GM23338 (cell line): ENCODE data around the gene PHC2. TPM values are rescaled to one million over a fixed set of nuclear protein-coding genes. Genes with fewer than 3 reads are reported as not detected.

Experiments used
- ATAC-seq: fragments of 200-7000 bp; cut with Tn5 transposase; 3 replicates; pipeline ENCODE4 v1.9.1; 2020
- DNase-seq: peaks from one replicate; pipeline ENCODE4 v3.0.0-alpha.2; 2015; ENCODE audit warnings: low spot score
- H2AFZ ChIP-seq: fragments of 200-600 bp; sonication (generic); 2 replicates; pipeline ENCODE4 v1.8.0; 2016; ENCODE audit warnings: antibody characterized with exemption, mild to moderate bottlenecking, moderate library complexity
- H3F3A ChIP-seq: fragments of 200-600 bp; sonication (generic); replicated peaks from 2 replicates; pipeline ENCODE4 v1.8.0; 2017; ENCODE audit warnings: antibody characterized with exemption, mixed run types, low read depth
- H3K27ac ChIP-seq: fragments of 200-600 bp; sonication (generic); 2 replicates; pipeline ENCODE4 v1.6.1; 2016; ENCODE audit warnings: low read depth
- H3K27me3 ChIP-seq: fragments of 200-600 bp; sonication (generic); 2 replicates; pipeline ENCODE4 v1.8.0; 2016; ENCODE audit warnings: mild to moderate bottlenecking, mixed run types, moderate library complexity; ENCODE audit not compliant: insufficient read depth
- H3K36me3 ChIP-seq: fragments of 200-600 bp; sonication (generic); 2 replicates; pipeline ENCODE4 v1.8.0; 2016; ENCODE audit warnings: mild to moderate bottlenecking; ENCODE audit not compliant: insufficient read depth
- H3K4me1 ChIP-seq: fragments of 200-600 bp; sonication (generic); 2 replicates; pipeline ENCODE4 v1.8.0; 2016; ENCODE audit warnings: mild to moderate bottlenecking, moderate library complexity; ENCODE audit not compliant: insufficient read depth
- H3K4me2 ChIP-seq: fragments of 200-600 bp; sonication (generic); 2 replicates; pipeline ENCODE4 v1.7.1; 2017; ENCODE audit warnings: mixed run types
- H3K4me3 ChIP-seq: fragments of 200-600 bp; sonication (generic); 2 replicates; pipeline ENCODE4 v1.6.1; 2016; ENCODE audit warnings: mixed run types
- H3K79me2 ChIP-seq: fragments of 200-600 bp; sonication (generic); replicated peaks from 2 replicates; pipeline ENCODE4 v1.8.0; 2017; ENCODE audit warnings: mild to moderate bottlenecking; ENCODE audit not compliant: insufficient read depth
- H3K9me2 ChIP-seq: fragments of 200-600 bp; sonication (generic); 2 replicates; pipeline ENCODE4 v1.8.0; 2017; ENCODE audit not compliant: insufficient read depth
- H4K20me1 ChIP-seq: fragments of 200-600 bp; sonication (generic); replicated peaks from 2 replicates; pipeline ENCODE4 v1.8.0; 2017; ENCODE audit warnings: mild to moderate bottlenecking; ENCODE audit not compliant: insufficient read depth
- H3K27ac Mint-ChIP-seq: 2 replicates; pipeline ENCODE4 v1.8.0; 2020; ENCODE audit warnings: inconsistent platforms, mild to moderate bottlenecking, moderate library complexity, mixed read lengths
- H3K27me3 Mint-ChIP-seq: 3 replicates; pipeline ENCODE4 v1.8.0; 2022; ENCODE audit warnings: low read depth, mild to moderate bottlenecking, moderate library complexity, mixed read lengths, inconsistent platforms; ENCODE audit not compliant: insufficient read depth, poor library complexity
- H3K36me3 Mint-ChIP-seq: 3 replicates; pipeline ENCODE4 v1.8.0; 2021; ENCODE audit warnings: low read depth, mild to moderate bottlenecking, inconsistent platforms, moderate library complexity, mixed read lengths
- H3K4me1 Mint-ChIP-seq: 3 replicates; pipeline ENCODE4 v1.8.0; 2020; ENCODE audit warnings: mild to moderate bottlenecking, inconsistent platforms, mixed read lengths
- H3K4me3 Mint-ChIP-seq: 3 replicates; pipeline ENCODE4 v1.8.0; 2021; ENCODE audit warnings: moderate library complexity, mild to moderate bottlenecking, inconsistent platforms, mixed read lengths
- H3K9me3 Mint-ChIP-seq: 3 replicates; pipeline ENCODE4 v1.8.0; 2020; ENCODE audit warnings: moderate library complexity, mild to moderate bottlenecking, inconsistent platforms, mixed read lengths
- CREB1 ChIP-seq: fragments of 250-450 bp; sonication (Bioruptor Pico); IDR thresholded peaks from 2 replicates; pipeline ENCODE4 v1.5.0; 2020; ENCODE audit warnings: low read depth, mild to moderate bottlenecking, moderate library complexity
- CTCF ChIP-seq, 2 experiments: fragments of 200-600 bp in 1 of 2; sonication (generic) in 1 of 2; conservative IDR thresholded peaks; 2 replicates each; pipeline versions ENCODE4 v1.5.1 to v1.6.1; 2016 to 2017; ENCODE audit warnings: antibody characterized with exemption in 2 of 2, low read depth in 2 of 2, mild to moderate bottlenecking in 2 of 2, moderate library complexity in 1 of 2
- ETS1 ChIP-seq: IDR thresholded peaks from 2 replicates; pipeline ENCODE4 v1.6.1; 2016; ENCODE audit warnings: antibody characterized with exemption
- EZH2phosphoT487 ChIP-seq: fragments of 200-600 bp; sonication (generic); IDR thresholded peaks from one replicate; pipeline ENCODE4 v1.8.1; 2018; ENCODE audit warnings: antibody characterized with exemption; ENCODE audit not compliant: unreplicated experiment
- JUNB ChIP-seq: IDR thresholded peaks from one replicate; pipeline ENCODE4 v1.6.1; 2016; ENCODE audit warnings: antibody characterized with exemption; ENCODE audit not compliant: unreplicated experiment
- NANOG ChIP-seq: IDR thresholded peaks from 2 replicates; pipeline ENCODE4 v1.6.1; 2016; ENCODE audit warnings: antibody characterized with exemption, borderline replicate concordance
- REST ChIP-seq: IDR thresholded peaks from one replicate; pipeline ENCODE4 v1.6.1; 2018; ENCODE audit warnings: antibody characterized with exemption; ENCODE audit not compliant: unreplicated experiment
- STAT1 ChIP-seq: IDR thresholded peaks from one replicate; pipeline ENCODE4 v1.6.1; 2016; ENCODE audit warnings: antibody characterized with exemption; ENCODE audit not compliant: unreplicated experiment
- ZNF114 ChIP-seq: fragments of 250-450 bp; sonication (Bioruptor Pico); IDR thresholded peaks from 2 replicates; pipeline ENCODE4 v1.5.0; 2020; ENCODE audit warnings: mild to moderate bottlenecking, moderate library complexity
- ZNF331 ChIP-seq: fragments of 250-450 bp; sonication (Bioruptor Pico); IDR thresholded peaks from 2 replicates; pipeline ENCODE4 v1.5.0; 2020; ENCODE audit warnings: low read depth, mild to moderate bottlenecking, moderate library complexity
- ZNF462 ChIP-seq: fragments of 250-450 bp; sonication (Bioruptor Pico); IDR thresholded peaks from 2 replicates; pipeline ENCODE4 v1.5.0; 2020; ENCODE audit warnings: mild to moderate bottlenecking, moderate library complexity
- polyA plus RNA-seq: library from polyadenylated mRNA; unstranded; fragments of >200 nt; fragmentation: Nextera tagmentation; extraction: Ambion mirVana; gene quantifications from 2 replicates; pipeline ENCODE4 v1.2.1, GENCODE V29; 2016
- total RNA-seq: library from RNA; depleted of rRNA; stranded (reverse); fragments of >200 nt; shearing (Covaris generic); gene quantifications from 2 replicates; pipeline ENCODE4 v1.2.3, GENCODE V29; 2014

PHC2 gene
- total and polyA plus RNA-seq, 2 experiments from 2014 or later = 1.7 to 7.3 TPM

GRCh38 chr1:33390542-33390941 lies 40.4 kb downstream of the PHC2 start:
- no peaks in the 10 kb centered on the region for H3K79me2 ChIP-seq
- no peaks in the 10 kb centered on the region for H3K27me3 ChIP-seq
- no peaks in the 10 kb centered on the region for H3K9me3 Mint-ChIP-seq
- H4K20me1 ChIP-seq = no peaks in the 10 kb centered on the region; the same call in 1 of the 2 replicates
- no peak for ATAC-seq
- TF ChIP-seq CTCF (conservative IDR thresholded peaks at IDR 0.05; ENCODE audit: low read depth in 2 of 2) = no peak
- no peak for TF ChIP-seq ZNF462 (CRISPR knock-in tag)
- TF ChIP-seq EZH2phosphoT487 = no peak
- no peak for TF ChIP-seq CREB1 (CRISPR knock-in tag)
- TF ChIP-seq ETS1 = no peak
- TF ChIP-seq NANOG = no peak
- TF ChIP-seq ZNF114 (CRISPR knock-in tag) = no peak
- TF ChIP-seq JUNB = no peak
- TF ChIP-seq STAT1 = no peak
- no peak for TF ChIP-seq ZNF331 (CRISPR knock-in tag)
- no peak for TF ChIP-seq REST
- no peak overlapping the region for H3K4me2 ChIP-seq
- H3K4me3 ChIP-seq = no peak overlapping the region
- H3F3A ChIP-seq = no peaks in the 10 kb centered on the region
- H3K36me3 ChIP-seq = no peaks in the 10 kb centered on the region
- no peak overlapping the region for H3K27ac Mint-ChIP-seq
- H3K27me3 Mint-ChIP-seq = peaks cover 3% of the 10 kb centered on the region
- H3K4me1 Mint-ChIP-seq = peaks cover 24% of the 10 kb centered on the region; the same call in 2 of the 3 replicates
- peaks cover 3% of the 10 kb centered on the region; the same call in 1 of the 2 replicates for H3K4me1 ChIP-seq
- DNase-seq = no peak
- no peak overlapping the region for H2AFZ ChIP-seq
- no peak overlapping the region for H3K27ac ChIP-seq
- no peaks in the 10 kb centered on the region for H3K36me3 Mint-ChIP-seq
- no peaks in the 10 kb centered on the region for H3K9me2 ChIP-seq
- H3K4me3 Mint-ChIP-seq = no peak overlapping the region
